ENCODE data around the gene IFFO2.

- TF ChIP-seq POLR2A (IDR thresholded peaks at IDR 0.05; ENCODE audit: low read depth, low read length) (no peak), CTCF (IDR thresholded peaks at IDR 0.05; ENCODE audit: extremely low read depth in 1 of 2, insufficient read depth in 1 of 2, low read depth in 1 of 2, low read length in 2 of 2) (no peak), POLR2AphosphoS5 (IDR thresholded peaks at IDR 0.05; ENCODE audit: insufficient read depth, low read depth, low read length) (no peak), EZH2 (IDR thresholded peaks at IDR 0.05; ENCODE audit: borderline replicate concordance, low read depth, low read length, severe bottlenecking) (no peak), MAX (IDR thresholded peaks at IDR 0.05; ENCODE audit: insufficient read depth, insufficient read length) (no peak), MYC (IDR thresholded peaks at IDR 0.05; ENCODE audit: low read depth, low read length) (no peak), JUN (IDR thresholded peaks at IDR 0.05; ENCODE audit: borderline replicate concordance, insufficient read depth, insufficient read length, low read depth) (no peak), FOS (IDR thresholded peaks at IDR 0.05; ENCODE audit: borderline replicate concordance, insufficient read depth, low read length) (no peak)
These were observed 90.2 kb downstream of the IFFO2 start for GRCh38 chr1:18866314-18866713.
